Lower leg skin (tissue), 3 donors: ENCODE data around the gene MCCC2.

Experiments
- CTCF ChIP-seq, 3 donors: fragments of 450-650 bp; IDR thresholded peaks; one replicate each; pipeline ENCODE4 v1.5.1; 2016; ENCODE audit warnings: antibody characterized with exemption in 3 of 3, mild to moderate bottlenecking in 3 of 3, moderate library complexity in 2 of 3
- POLR2A ChIP-seq, 2 donors: fragments of 450-650 bp; IDR thresholded peaks; one replicate each; pipeline ENCODE4 v1.6.1; 2016 to 2017; ENCODE audit warnings: antibody characterized with exemption in 2 of 2, mild to moderate bottlenecking in 1 of 2, moderate library complexity in 1 of 2

GRCh38 chr5:71620630-71621029 lies 33.5 kb downstream of the MCCC2 start:
- no peak for TF ChIP-seq POLR2A (IDR thresholded peaks at IDR 0.05)
- TF ChIP-seq CTCF (IDR thresholded peaks at IDR 0.05), result no peak
